DMS79 (cell line): ENCODE measurements around the gene GHRH.

Experiments used
- DNase-seq: peaks from one replicate; lab custom pipeline; 2025; lab: John Stamatoyannopoulos, UW

The GHRH gene

DNA sequence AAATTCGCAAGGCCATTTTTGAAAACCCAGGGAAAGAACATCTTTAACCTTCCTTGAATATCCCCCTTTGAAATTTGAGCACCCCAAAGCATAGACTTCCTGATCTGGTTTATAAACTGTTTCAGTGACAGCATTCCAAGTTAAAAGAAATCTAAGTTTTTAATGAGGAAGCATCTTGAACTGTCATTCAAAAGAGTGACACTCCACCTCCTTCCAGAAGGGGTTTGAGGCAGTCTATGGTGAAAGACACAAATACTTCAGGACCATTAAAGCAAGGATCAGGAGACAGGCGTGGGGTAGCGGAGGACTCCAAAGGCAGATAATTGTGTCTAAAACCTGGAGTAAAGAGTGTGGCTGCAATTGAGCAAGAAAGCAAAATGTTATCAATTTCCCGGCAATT is 691 bp downstream of the GHRH start:
- DNase-seq: no peak

DNA sequence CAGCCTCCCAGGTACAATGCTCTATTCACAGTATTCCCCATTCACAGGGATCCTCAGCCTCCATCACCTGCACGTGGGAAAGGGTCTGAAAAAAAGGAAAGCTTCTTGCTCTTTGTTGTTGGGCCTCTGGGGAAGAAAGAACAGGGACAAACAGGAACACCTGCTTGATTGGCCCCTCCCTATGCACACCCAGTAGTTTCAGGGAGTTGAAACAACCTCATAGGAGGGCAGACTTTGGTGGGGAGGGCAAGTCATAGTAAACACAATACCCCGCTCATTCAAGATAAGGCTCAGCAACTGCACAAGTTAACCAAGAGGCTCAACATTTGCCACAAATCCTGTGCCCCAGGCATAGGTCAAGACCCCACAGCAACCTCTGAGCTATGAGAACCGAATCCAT is 1.7 kb downstream of the GHRH start:
- no peak for DNase-seq

DNA sequence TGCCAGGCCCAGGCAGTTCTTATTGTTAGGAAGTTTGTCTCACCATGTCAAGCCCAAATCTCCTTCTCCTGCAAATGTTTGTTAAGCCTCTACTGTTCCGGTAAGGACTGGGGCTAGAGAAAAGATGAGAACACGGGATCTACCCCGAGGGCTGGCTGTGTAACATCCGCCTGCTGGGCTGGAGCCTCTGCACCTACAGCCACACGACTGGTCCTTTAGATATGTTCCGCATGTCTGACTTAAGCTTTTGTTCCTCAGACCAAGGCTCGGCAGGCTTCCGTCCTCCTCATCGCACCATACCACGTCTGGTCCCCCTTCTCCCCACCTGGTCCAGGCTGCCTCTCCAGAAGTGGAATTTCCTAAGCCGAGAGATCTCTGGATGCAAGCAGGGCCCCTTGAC is 2.6 kb downstream of the GHRH start:
- DNase-seq: no peak

DNA sequence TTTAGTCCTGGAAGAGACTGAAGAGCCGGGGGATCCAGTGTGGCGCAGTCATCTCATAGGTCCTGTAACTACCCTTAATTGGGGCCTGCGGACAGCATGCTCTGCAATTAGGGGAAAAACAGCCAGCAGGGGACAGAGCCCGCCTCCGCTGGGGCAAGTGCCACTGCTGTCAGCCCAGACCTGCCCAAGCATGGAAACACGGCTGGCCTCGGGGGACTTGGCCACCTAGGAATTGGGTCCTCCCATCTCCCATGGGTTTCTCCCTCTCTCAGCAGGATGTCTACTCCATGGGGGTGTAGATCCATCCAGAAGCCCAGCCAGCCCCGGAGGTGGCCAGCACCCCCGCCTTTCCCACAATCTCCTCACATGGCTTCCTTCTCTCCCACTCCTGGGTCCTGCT is 3.6 kb downstream of the GHRH start:
- DNase-seq: no peak

DNA sequence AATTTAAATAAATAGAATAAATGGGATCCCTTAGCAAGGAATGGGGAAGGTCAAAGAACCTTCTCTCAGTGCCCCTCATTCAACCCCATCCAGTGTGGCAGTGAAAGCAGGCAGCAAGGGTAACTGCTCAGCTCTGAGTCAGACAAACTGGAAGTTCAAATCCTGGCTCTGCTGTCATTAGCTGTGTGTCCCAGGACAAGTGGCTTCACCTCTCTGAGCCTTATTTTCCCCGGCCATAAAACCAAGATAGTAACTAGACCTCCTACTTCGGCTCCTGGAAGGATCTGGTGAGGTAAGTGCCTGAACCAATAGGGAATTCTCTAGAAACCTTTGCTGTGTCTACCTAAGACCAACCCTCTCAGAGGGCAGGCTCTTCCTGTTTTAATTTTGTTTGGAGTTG is 4.1 kb downstream of the GHRH start:
- DNase-seq: no peak

DNA sequence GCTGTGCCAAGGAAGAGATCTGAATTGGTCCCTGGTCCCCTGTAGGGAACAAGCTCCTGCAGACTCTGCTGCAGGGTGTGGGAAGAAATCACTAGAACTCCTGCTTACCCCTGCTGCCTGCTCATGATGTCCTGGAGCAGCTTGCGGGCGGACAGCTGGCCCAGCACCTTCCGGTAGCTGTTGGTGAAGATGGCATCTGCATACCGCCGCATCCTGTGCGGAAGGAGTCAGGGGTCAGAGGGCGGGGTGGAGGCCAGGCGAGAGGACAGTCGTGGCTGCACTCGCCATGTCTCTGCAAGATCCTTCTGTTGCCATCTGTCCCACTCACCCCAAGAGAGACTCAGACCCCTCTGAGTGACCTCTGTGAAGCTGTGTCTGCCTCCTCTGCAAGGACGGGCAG is 5.3 kb downstream of the GHRH start:
- DNase-seq: no peak

DNA sequence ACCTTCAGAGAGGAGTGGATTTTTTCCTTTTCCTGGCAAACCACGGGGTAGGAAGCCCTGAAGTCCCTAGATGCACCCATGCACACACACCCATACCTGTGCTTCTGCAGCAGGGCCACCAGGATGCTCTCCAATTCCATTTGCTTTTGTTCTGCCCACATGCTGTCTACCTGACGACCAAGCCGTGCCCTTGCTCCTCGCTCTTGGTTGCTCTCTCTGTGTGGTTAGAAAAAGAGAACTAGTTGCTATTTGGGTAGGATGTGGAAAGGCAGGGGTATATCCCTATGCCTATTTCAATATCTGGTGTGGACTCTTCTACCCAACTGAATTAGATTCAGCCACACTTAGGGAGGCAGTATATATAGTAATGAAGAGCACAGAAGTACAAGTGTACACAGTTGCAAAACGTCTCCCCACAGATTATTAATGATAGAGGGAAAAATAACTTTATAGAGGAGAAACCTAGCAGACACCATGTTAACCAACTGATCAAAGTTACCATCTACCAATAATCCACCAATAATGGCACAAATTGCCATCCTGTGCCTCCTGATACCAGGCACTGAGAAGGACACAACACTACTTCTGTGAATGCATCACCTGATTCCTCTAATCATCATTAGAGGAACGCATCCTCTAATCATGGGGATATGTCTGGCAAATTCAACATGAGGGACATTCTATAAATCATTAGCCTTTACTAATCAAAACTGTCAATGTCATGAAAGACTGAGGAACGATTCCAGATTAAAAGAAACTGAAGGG is 7.3 kb downstream of the GHRH start:
- DNase-seq: no peak

DNA sequence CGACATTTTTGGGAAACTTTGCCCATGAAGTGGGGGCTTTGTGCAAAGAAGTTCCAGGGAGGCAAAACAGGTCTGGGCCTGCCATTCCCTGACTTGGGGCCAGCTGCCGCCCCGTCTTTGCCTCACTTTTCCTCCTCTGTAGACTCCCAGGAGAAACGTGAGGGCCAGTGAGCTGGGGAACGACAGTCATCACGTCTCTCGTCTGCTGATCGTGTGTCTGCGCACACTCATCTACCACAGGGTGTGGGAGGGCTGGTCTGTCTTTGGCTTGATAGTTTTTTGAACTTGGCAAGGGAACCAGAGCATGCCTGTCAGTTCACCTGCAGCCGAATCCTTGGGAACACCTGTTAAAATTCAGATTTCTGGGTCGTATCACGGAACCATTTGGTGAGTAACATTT is 8.5 kb downstream of the GHRH start:
- DNase-seq: no peak

DNA sequence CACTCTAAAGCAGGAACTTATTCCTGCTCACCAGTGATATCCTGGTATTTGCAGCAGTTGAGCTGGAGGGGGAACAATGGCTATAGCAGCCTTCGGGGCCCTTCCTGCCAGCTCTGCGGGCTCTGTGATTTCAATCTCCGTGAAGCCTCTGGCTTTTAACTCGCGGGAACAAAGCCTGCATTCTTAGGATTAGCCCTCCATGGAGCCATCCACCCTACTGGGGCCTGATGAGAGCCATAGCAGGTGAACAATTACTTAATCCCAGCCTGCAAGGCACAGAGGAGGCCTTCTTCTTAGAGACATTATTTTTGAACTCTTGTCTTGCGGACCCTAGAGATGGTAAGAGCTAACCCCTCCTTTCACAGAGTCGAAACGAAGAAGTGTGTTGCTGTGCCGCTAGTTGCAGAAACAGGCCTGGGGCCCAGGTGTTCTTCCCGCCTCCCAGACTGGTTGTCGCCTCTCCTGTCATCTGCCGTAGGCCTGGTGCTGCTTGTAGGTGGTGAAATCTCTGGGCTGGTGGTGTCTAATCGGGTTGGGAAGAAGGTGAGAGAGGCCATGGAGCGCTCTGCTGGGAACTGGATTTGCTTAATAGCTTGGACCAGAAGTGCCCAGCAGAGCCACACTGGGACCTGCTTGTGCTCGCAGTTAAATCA is 9.7 kb downstream of the GHRH start:
- no peak for DNase-seq

DNA sequence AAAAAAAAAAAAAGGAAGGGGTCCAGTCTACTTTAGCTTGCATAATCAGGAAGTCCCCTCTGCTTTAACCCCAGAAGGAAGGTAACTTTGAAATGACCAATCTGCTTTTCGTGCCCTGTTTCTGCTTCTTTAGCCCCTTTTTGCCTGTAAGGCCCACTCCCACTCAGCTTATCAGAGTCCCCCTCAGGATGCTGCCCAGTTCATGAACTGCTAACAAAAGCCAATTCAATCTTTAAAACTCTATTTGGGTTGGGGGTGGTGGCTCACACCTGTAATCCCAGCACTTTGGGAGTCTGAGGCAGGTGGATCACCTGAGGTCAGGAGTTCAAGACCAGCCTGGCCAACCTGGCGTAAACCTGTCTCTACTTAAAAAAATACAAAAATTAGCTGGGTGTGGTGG is 12.3 kb downstream of the GHRH start:
- no peak for DNase-seq

DNA sequence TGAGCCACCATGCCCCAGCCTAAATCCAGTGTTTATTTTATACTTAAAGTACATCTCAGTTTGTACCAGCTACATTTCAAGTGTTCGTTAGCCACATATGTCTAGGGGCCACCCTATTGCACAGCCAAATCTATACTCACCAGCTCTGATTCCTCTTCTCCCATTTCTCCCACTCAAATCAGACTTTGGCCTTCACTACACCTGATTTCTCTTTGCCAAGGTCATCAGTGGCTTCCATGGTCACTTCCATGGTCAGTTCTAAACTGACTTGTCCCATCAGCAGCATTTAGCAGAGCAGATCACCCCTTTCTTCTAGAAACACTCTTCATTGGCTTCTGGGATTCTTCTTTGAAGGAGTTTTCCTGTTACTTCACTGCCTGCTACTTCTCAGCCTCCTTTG is 14.1 kb downstream of the GHRH start:
- no peak for DNase-seq

DNA sequence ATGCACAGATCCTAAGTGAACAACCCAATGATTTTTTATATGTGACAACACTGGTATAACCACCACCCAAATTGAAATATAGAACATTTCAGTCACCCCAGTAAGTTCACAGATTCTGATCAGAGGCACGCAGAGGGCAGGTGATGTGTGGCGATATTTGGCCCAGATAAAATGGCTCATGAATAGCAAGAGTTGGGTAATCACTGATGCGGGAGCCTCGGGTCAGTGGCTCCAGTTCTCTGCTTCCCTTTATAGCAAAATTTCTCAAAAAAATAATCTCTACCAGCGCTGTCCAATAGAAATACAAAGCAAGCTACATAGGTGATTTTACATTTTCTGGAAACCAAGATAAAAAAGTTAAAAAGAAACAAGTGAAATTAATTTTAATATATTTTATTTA is 14.9 kb downstream of the GHRH start:
- DNase-seq: no peak

DNA sequence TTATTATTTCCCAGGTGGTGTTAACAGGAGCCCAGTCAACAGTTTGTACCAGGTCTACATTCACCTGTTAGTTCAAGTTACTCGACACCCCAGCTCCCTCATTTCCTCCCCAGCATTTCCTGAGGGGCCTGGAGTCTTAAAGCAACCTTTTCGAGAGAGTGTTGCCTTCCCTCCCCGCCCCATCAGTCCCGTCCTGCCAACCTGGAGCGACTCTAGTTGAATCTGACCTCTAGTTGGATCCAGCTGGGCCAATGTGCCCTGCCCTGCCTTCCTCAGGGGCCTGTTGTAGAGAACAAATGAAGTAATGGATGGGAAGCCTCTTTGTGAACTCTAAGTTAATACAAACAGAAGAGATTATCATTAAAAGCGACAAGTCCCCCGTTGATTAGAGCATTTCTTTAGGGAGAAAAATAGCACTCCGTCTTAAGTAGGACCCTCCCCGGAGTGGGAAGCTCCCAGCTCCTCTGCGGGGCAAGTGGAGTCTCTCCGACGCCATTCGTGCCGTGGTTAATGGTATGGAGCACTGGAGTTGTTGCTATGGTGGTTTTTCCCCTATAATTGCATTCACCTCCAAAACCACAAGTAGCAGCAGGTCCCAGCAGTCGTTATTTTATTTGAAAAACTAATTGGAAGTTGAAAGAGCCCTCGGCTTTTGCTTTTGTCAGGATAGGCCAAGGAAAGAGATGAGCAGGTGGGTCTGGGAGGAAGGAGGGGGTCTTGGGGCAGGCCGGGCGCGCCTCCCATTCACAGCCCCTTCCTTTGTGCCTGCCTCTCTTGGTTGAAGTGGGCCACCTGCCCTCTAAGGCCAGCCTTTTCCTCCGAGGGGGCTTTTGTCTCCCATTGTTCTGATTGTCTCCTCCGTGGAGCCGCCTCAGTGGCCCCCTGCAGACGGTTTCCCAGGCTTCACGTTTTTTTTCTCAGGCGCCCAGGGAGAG is 16.1 kb downstream of the GHRH start:
- DNase-seq: peak; percentile 62

DNA sequence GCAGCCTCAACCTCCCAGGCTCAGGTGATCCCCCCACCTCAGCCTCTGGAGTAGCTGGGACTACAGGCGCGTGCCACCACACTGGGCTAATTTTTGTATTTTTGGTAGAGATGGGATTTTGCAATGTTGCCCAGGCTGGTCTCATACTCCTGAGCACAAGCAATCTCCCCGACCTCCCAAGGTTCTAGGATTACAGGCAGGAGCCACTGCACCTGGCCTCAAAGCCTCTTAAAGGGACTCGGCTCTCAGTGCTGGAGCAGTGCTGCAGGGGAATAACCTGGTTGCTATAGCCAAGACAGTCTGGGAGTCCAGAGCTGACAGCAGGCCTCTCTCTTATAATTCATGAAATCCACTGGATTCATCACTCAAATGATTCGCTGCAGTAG is 17.0 kb downstream of the GHRH start:
- no peak for DNase-seq

DNA sequence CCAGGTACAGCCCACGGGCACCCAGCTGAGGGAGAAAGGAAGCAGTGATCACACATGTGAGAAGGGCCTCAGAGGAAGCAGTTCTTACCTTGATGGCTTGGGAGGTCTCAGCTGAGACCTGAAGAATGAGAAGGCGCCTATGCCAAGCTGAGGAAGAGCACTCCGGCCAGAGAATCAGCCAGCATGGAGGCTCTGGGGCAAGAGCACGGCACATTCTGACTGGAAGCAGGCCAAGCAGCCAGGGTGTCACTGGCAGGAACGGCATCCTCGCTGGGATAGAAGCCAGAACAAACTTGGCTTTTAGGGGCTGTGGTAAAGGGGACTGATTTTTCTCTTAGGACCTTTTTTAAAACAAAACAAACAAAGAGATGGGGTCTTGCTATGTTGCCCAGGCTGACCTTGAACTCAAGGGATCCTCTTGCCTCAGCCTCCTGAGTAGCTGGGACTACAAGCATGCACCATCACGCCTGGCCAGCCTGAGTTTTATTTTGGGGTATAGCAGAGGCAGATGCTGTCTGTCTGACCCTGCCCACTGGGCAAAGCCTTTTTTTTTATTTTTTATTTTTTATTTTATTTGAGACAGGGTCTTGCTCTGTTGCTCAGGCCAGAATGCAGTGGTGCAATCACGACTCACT is 17.6 kb downstream of the GHRH start:
- DNase-seq: no peak

DNA sequence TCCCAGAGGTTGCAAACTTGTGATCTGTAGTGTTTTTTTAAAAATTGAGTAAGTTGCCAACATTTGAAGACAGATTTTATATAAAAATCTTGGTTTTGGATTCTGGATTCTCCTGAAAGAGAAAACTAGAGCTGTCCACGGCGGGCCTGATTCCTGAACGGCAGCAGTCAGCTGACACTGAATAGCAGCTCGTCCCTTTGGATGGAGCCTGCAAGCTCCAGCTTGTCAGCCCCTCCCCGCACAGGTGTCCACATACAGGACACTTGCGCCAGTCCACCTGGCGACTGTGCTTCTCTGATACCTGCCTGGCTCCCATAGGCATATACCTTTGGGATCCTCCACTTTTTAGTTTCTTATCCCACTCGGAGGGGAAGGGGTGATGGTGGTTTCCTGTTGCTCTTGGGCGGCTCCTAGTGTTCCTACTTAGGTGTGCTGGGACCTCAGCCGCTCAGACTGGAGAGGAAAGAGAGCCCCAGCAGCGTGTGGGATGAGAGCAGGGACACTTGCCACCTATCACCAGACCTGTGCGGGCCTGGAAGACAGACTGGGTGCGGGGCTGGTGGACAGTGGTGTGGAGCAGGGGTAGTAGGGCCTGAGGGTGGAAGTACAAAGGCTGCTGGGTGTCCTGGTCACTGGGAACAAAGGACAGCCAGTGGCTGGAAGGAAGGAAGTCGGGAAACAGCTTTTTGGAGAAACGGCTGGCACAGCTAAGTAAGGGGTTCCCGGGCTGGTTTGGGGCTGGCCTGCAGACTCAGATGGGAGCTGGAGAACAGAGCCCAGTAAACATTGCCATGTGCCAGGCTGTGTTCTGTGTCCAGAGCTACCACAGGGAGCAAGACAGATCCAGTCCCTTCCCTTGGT is 18.3 kb downstream of the GHRH start:
- no peak for DNase-seq

DNA sequence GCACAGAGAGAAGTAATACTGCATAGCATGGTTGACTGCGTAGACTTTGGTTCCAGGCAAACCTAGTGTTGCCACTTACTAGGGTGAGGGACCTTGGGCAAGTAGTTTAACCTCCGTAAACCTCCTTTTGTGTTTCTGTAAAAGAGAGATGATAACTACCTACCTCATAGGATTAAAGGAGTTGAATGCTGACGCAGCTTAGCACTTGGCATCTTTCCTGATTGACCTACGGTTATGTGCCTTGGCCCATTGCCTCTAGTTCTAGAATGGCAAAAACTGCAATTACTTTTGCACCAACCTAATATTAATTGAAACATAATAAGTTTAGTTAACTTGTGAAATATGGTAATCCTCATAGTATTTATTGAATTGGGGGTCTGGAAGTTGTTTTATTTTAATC is 19.1 kb downstream of the GHRH start:
- DNase-seq: no peak

DNA sequence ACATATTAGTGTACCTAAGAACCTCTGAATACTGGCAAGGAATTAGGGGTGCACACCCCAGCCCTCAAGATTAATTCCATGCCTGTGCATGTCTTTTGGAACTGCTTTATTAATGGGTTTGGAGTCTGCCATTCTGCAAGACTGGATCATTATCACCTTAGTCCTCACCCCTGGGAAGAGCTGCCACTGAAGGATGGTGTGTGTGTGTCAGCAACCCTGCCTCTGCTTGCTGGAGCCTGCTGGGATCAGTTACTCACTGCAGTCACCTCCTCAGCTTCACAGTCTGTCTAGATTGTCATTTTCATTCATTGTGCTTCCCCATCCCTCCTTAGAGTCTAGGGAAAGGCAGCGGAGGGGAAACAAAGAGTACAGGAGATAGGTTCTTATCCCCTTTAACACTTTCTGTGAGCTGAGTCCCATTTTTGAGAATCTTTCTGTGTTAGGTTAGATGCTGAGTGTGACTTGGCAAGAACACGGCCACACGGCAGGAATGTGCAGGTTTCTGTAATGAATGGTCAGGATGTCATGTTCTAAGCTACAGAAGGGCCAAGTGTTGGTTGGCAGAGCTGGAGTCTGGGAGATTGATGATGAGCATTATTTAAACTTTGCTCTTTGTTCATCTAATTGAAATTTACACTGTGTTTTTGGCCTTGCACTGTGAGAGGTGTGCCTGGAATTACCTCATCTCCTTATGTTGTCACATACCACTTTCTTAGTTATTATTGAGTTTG is 21.1 kb downstream of the GHRH start:
- DNase-seq: no peak

DNA sequence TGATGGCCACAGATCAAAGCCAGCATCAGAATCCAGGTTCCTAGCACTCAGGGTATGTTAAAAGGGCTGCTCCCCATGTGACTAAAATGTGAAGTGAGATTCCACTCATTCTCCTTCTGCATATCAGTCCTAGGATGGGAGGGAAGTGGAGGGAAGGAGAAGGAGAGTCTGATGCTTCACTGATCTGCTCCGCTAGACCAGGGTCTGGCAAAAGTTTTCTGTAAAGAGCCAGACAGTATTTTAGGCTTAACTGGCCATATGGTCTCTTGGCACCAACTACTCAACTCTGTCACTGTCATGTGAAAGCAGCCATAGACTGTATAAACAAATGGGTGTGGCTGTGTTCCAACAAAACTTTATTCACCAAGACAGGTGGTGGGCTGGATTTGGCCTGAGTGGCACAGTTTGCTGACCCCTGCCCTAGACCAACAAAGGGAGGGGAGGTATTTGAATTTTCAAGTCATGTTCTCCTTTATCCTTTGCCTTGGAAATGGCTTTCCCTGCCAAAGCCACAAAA is 22.6 kb downstream of the GHRH start:
- no peak for DNase-seq

DNA sequence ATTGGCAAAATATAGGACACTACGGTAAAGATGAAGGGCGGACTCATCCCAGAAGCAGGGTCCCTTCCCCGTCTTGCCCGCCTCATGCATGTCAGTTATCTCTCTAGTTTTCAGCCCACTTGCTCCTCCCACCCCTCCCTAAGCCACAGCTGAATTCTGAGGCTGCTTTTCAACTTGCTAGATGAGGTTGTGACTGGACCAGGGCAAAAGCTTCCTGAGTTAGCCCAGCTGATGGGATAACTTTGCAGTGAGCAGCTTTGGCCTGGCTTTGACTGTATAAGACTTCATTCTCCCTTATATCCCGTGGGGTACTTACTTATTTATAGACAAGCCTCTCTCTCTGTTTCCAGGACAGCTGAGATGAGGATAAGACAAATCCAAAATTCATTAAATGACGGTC is 23.2 kb downstream of the GHRH start:
- no peak for DNase-seq

DNA sequence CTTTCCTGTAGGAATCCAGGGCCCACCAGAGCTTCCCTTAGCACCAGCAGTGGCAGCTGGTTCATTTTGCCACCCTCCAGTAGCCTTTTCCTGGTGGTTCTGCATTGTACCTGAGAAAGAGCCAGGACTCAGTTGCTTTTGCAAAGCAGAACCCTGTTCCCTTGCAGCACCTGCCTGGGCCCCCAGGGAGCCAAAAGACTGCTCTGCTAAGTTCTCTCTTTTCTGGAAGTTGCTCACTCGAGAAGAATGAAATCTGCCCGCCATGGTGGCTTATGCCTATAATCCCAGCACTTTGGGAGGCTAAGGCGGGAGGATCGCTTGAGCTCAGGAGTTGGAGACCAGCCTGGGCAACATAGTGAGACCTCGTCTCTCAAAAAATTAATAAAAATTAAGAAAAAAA is 24.0 kb downstream of the GHRH start:
- DNase-seq: no peak
